Gastrocnemius medialis (tissue), 4 donors: ENCODE measurements around the gene ADGRB3.

Source experiments
- POLR2A ChIP-seq, 2 donors: fragments of 450-650 bp; IDR thresholded peaks; one replicate each; pipeline ENCODE4 v1.6.1; 2017; ENCODE audit warnings: antibody characterized with exemption in 2 of 2, mild to moderate bottlenecking in 2 of 2, moderate library complexity in 2 of 2
- TF ChIP-seq, protein P1 (sequence below), 5 experiments: fragments of 450-650 bp in 3 of 5; fragments of 200-600 bp in 2 of 5; sonication (generic) in 2 of 5; IDR thresholded peaks in 4 of 5; conservative IDR thresholded peaks in 1 of 5; 1 replicate in 4 of 5; 2 replicates in 1 of 5; pipeline ENCODE4 v1.5.1; 2016 to 2019; ENCODE audit warnings: antibody characterized with exemption in 5 of 5, mild to moderate bottlenecking in 3 of 5, moderate library complexity in 3 of 5

DNA sequence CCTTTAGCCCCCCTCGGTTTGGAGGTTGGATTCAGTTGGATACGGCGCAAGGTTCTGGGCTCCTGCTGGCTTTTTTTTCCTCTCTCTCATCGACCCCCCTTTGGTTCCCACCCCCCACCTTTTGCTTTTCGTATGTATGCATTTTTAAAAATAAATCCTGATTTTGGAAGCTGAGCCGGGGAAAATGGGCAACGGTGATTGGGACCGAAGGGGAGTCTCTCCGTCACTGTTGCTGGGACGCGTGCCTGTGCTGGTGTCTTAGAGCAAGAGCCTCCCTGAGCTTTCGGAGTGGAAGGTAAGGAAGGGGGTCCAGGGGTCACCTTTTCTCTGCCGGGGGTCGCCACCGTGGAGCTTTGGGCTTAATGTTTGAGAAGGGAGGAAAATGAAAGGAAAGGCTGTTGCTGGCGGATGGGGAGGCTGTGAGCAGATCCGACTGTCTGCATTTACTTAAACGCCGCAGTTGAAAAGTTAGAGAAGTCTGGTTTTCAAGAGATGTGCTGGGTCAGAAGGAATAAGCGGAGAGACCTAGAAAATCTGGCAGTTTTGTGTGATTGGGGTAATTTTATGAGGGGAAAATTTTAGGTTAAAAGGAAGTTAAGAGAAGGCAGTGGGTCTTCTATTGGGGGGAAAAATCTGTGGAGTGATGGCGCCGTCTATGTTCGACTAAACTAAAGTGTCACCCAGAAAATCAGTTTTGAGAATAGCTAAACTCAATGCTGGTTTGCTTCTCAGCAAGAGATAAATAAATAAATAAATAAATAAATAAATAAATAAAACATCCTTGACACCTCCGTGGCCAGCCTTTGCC, 828 bp downstream of the ADGRB3 start:
- TF ChIP-seq, protein P1, sequence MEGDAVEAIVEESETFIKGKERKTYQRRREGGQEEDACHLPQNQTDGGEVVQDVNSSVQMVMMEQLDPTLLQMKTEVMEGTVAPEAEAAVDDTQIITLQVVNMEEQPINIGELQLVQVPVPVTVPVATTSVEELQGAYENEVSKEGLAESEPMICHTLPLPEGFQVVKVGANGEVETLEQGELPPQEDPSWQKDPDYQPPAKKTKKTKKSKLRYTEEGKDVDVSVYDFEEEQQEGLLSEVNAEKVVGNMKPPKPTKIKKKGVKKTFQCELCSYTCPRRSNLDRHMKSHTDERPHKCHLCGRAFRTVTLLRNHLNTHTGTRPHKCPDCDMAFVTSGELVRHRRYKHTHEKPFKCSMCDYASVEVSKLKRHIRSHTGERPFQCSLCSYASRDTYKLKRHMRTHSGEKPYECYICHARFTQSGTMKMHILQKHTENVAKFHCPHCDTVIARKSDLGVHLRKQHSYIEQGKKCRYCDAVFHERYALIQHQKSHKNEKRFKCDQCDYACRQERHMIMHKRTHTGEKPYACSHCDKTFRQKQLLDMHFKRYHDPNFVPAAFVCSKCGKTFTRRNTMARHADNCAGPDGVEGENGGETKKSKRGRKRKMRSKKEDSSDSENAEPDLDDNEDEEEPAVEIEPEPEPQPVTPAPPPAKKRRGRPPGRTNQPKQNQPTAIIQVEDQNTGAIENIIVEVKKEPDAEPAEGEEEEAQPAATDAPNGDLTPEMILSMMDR (IDR thresholded peaks at IDR 0.05 in 4 of 5, conservative IDR thresholded peaks at IDR 0.05 in 1 of 5): no peak
- no peak for TF ChIP-seq POLR2A (IDR thresholded peaks at IDR 0.05)
